GM19372 (cell line): Measurements from ENCODE around the gene ZMPSTE24.

Experiments used
- ATAC-seq: cut with Tn5 transposase; IDR thresholded peaks from one replicate; pipeline ENCODE4 v1.9.1; 2021; ENCODE audit warnings: mild to moderate bottlenecking, low read depth, moderate library complexity; ENCODE audit not compliant: unreplicated experiment

ZMPSTE24 gene

GRCh38 chr1:40257313-40257687, 736 bp upstream of the ZMPSTE24 start:
- ATAC-seq: no peak

GRCh38 chr1:40258445-40258769, 371 bp downstream of the ZMPSTE24 start:
- ATAC-seq: no peak

GRCh38 chr1:40264354-40264781, 6.3 kb downstream of the ZMPSTE24 start:
- ATAC-seq: no peak

- no peak for ATAC-seq
These were observed 7.3 kb downstream of the ZMPSTE24 start for GRCh38 chr1:40265298-40265697.

DNA sequence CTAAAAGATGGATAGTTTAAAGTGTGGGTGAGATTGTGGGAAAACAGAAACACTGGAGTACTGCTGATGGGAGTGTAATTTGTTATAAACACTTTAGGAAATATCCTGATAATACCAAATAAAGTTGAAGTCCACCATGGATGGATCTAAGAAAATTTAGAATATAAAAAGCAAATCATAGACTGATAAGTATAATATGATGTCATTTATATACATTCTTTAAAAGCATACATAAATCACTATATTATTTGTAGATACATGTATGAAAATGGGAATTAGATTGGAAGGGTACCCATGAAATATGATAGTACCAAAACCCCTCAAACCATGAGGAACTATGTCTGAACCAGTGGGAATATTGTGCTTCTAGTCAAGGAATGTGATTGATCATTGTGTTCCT, 7.9 kb downstream of the ZMPSTE24 start:
- ATAC-seq: no peak

- ATAC-seq: no peak
These were observed 8.9 kb downstream of the ZMPSTE24 start for GRCh38 chr1:40266786-40267535.

DNA sequence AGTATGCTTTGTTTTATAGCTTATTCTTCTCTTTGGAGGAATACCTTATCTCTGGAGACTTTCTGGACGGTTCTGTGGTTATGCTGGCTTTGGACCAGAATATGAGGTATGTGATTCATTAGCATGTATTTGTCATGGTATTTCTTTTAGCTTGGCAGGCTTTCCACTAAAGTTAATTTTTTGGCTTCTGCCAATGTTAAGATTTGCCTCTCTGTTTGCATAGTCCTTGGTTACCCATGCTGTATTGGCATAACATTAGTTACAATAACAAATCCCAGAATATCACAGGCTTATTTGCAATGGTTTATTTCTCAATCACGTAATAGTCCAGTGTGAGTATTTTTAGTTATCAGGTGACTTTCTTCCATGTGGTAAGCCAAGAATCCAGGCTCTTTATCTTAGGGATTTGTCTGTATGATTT, 9.7 kb downstream of the ZMPSTE24 start:
- ATAC-seq: no peak

GRCh38 chr1:40268211-40268610, 10.2 kb downstream of the ZMPSTE24 start:
- no peak for ATAC-seq

GRCh38 chr1:40270152-40270834, 12.3 kb downstream of the ZMPSTE24 start:
- ATAC-seq: no peak

GRCh38 chr1:40272653-40273213, 14.7 kb downstream of the ZMPSTE24 start:
- ATAC-seq: no peak

DNA sequence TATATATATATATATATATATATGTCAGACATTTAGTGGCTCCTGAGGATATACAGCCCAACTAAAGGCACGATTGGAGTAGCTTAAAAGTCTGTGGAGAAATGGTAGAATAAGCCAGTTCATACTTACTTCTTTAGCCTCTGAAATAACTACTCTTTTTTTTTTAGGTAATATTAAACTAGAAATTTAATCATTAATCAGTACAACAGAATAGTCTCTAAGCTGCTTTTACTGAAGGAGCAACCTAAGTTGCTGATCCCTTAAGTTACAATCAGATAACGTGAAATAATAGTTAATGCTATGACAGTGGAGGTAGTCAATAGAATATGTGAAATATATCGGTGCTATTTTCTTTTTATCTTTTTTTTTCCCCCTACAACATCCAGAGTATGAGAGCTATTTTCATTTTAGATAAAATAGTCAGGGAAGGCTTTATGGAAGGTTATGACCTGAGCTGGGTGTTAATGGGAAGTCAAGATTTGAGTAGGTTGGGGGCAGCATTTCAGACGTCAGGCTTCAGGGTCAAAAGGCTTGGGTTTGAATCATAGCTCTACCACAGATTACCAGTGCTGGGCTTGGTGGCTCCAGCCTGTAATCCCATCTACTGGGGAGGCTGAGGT, 15.6 kb downstream of the ZMPSTE24 start:
- ATAC-seq: no peak

- no peak for ATAC-seq
These were observed 16.3 kb downstream of the ZMPSTE24 start for GRCh38 chr1:40274331-40274730.

- ATAC-seq: no peak
These were observed 18.1 kb downstream of the ZMPSTE24 start for GRCh38 chr1:40276122-40276521.

DNA sequence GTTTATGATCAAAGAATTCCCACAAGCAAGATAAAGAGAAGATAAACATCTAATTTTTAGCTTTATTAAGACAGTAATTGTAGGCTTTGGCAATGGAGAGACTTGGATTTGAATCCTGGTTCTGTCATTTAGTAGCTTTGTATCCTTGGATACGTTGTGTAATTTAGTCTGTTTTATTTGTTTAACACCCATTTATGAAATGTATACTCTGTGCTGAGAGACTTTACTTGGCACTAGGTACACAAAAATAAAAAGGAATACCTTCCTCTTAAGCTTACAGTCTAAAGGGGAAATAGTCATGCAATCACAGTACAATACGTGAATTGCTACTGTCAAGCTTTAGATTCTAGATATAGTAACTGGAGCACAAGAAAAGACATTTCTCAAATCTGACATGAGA, 23.8 kb downstream of the ZMPSTE24 start:
- ATAC-seq: no peak

DNA sequence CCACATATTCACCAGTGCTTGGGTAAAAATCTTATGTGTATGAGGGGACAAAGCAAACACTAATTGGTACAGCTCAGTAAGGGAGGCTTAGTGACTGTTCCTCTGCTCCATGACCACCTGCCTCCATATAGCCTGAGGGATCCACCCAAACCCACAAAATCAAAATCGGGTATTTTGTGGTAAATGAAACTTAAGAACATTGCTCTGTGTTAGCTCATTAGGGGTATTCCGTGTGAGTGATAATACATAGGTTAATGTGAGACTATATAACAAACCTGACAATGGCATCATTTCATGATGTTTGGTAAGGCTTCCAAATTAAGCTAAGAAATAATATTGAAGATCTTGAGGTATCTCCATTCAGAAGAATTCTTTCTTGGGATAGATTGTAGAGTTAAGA, 33.3 kb downstream of the ZMPSTE24 start:
- no peak for ATAC-seq

DNA sequence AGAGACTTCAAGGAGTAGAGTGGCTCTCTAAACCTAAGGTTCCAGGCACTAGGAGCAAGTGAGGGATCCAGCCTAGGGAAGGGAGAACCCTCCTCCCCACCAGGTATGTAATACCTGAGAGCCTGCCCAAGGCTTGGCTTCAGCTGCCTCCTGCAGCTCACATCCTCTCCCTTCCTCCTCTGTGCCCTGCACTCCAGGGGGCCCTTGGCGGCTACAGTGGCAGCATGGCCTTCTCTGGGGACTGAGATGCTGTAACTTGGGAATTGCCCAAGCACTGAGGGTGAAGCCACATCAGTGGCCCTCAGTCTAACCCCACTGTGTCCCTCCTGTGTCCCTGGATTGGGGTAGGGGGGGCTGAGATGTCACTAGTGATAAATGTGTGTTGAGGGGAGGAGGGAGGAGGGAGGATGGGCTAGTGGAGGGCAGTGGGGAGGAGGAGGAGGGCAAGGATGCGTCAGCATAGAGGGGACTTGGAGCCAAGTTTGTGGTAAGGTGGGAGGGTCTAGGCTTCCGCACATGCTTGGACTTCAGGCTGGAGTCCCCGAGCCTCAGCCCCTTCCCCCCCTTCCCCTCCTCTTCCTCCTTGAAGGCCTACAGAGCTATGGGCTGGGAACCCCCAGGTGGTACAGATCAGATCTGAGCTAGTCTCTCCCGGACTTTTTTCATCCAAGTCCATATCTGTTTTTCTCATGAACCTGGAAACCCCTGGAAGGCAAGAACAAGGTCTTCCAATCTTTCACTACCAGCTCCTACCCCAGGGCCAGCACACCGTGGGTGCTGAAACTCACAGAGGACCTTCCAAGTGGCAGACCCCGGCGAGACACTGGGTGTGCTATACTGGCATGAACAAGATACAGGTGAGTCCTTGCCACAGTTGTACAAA, 41.6 kb downstream of the ZMPSTE24 start:
- ATAC-seq: no peak

GRCh38 chr1:40300249-40300567, 42.2 kb downstream of the ZMPSTE24 start:
- no peak for ATAC-seq

DNA sequence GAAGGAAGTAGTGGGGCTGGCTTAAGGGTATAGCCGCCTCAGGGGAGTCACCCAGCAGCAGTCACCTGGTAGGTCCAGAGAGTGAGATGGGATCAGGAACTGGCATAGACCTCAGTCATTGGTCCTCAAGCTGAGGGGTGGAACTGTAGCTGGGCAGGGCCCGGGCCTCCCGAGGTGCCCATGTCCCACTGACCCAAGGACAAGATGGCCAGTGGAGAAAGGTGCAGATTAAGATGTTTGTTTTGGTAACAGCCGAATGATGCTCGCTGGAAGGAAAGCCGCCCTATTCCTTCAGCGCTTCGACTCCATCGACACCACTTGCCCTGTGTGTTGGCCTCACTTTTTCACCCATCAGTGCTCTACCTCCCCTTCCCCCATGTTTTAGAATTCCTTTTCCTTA, 42.6 kb downstream of the ZMPSTE24 start:
- no peak for ATAC-seq

GRCh38 chr1:40301066-40301465, 43.0 kb downstream of the ZMPSTE24 start:
- no peak for ATAC-seq

GRCh38 chr1:40301541-40302299, 43.7 kb downstream of the ZMPSTE24 start:
- no peak for ATAC-seq
